Naive B cell (primary cell): ENCODE measurements around the gene NNT. TPM values are rescaled to one million over a fixed set of nuclear protein-coding genes. Genes with fewer than 3 reads are reported as not detected.
A peak's percentile ranks its signal among the peaks of the same experiment; 100 is the strongest.
"Not testable (repeated sequence)": the region's sequence is repeated elsewhere in the genome, so short reads cannot be mapped to it uniquely, and the experiment has no call there.

Source experiments
- ATAC-seq, 2 donors: fragments of 150-1000 bp; cut with Tn5 transposase; 2 replicates each; pipeline ENCODE4 v1.10.0; 2021; ENCODE audit warnings: low read depth in 2 of 2, mild to moderate bottlenecking in 2 of 2, moderate library complexity in 2 of 2
- DNase-seq: peaks from one replicate; pipeline ENCODE4 v3.0.0; 2022
- H3K27ac Mint-ChIP-seq, 6 donors: one replicate each; pipeline ENCODE4 v1.8.0; 2020 to 2022; ENCODE audit warnings: mild to moderate bottlenecking in 6 of 6, mixed read lengths in 6 of 6, moderate library complexity in 5 of 6, inconsistent platforms in 2 of 6
- H3K27me3 Mint-ChIP-seq, 3 donors: one replicate each; pipeline ENCODE4 v1.8.0; 2021 to 2022; ENCODE audit warnings: mixed read lengths in 3 of 3, mild to moderate bottlenecking in 1 of 3
- H3K36me3 Mint-ChIP-seq, 2 donors: one replicate each; pipeline ENCODE4 v1.8.0; 2020 to 2022; ENCODE audit warnings: mixed read lengths in 2 of 2, inconsistent platforms in 1 of 2, mild to moderate bottlenecking in 1 of 2
- H3K4me1 Mint-ChIP-seq, 3 donors: one replicate each; pipeline ENCODE4 v1.8.0; 2020 to 2022; ENCODE audit warnings: mixed read lengths in 3 of 3, inconsistent platforms in 1 of 3, mild to moderate bottlenecking in 1 of 3, moderate library complexity in 1 of 3
- H3K4me3 Mint-ChIP-seq, 8 donors: one replicate each; pipeline ENCODE4 v1.8.0; 2020 to 2022; ENCODE audit warnings: mild to moderate bottlenecking in 8 of 8, mixed read lengths in 8 of 8, moderate library complexity in 8 of 8, inconsistent platforms in 2 of 8
- H3K9me3 Mint-ChIP-seq, 7 donors: one replicate each; pipeline ENCODE4 v1.8.0; 2020 to 2022; ENCODE audit warnings: mixed read lengths in 7 of 7, mild to moderate bottlenecking in 5 of 7, inconsistent platforms in 2 of 7, moderate library complexity in 1 of 7
- polyA plus RNA-seq, 6 donors: library from polyadenylated mRNA; unstranded; fragments of 300-500 nt; fragmentation: Illumina TruSeq; gene quantifications; one replicate each; pipeline ENCODE4 v1.2.3, GENCODE V29; 2021; ENCODE audit warnings: low read depth in 6 of 6

Gene NNT
- polyA plus RNA-seq, 6 donors from 2014 or later = 41.8 to 60.7 (median 45.8) TPM

DNA sequence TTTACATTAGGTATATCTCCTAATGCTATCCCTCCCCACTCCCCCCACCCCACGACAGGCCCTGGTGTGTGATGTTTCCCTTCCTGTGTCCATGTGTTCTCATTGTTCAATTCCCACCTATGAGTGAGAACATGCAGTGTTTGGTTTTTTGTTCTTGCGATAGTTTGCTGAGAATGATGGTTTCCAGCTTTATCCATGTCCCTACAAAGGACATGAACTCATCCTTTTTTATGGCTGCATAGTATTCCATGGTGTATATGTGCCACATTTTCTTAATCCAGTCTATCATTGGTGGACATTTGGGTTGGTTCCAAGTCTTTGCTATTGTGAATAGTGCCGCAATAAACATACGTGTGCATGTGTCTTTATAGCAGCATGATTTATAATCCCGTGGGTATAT, 64.4 kb downstream of the NNT start:
- not testable (repeated sequence) for H3K9me3 Mint-ChIP-seq, DNase-seq, H3K27ac Mint-ChIP-seq, H3K4me3 Mint-ChIP-seq, H3K27me3 Mint-ChIP-seq, ATAC-seq
- Mint-ChIP-seq H3K36me3 (peaks cover 14 to 33% of the 10 kb centered on the region in 2 donors), H3K4me1 (peaks cover 9 to 14% (median 12%) of the 10 kb centered on the region in 3 donors)

DNA sequence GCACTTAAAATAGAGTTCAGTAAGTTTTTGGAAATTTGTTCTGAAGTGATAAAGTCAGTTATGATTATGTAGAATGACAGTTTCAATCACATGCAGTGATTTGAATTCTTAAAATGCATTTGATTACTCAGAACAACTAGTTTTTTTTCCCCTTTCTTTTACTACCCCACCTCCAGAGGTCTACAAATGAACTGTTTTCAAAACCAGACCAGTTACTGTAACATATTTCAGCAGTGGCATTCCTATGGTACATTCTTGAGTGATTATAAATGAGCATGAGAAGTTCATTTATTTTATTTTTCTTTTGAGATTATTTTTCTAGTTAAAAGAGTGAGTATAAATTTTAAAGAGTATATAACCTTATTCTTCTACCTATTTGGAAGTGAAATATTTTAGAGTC, 71.6 kb downstream of the NNT start:
- Mint-ChIP-seq H3K27ac (no peak overlapping the region), H3K36me3 (peaks cover 8 to 16% of the 10 kb centered on the region in 2 donors), H3K4me3 (no peak overlapping the region), H3K27me3 (no peaks in the 10 kb centered on the region), H3K9me3 (peaks cover 0 to 2% (median 0%) of the 10 kb centered on the region in 7 donors), H3K4me1 (peaks cover 5 to 17% (median 14%) of the 10 kb centered on the region in 3 donors)
- no peak for DNase-seq
- ATAC-seq = no peak

DNA sequence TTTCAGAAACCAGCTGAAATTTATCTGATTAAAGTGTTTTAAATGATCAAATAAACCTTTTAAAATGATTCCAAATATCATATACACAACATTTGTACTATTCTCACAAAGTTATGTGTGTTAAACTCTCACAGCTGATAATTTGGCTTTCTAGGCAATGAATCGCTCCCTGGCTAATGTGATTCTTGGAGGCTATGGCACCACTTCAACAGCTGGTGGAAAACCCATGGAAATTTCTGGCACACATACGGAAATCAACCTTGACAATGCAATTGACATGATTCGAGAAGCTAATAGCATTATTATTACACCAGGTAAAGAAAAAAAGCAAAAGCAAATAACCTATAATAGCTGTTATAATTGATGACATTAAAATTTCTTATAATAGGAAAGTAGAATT, 72.4 kb downstream of the NNT start:
- H3K27me3 Mint-ChIP-seq = no peaks in the 10 kb centered on the region
- DNase-seq (no peak), ATAC-seq (no peak)
- no peak overlapping the region for H3K4me3 Mint-ChIP-seq
- no peak overlapping the region for H3K27ac Mint-ChIP-seq
- peaks cover 0 to 2% (median 0%) of the 10 kb centered on the region in 7 donors for H3K9me3 Mint-ChIP-seq
- peaks cover 2 to 12% (median 11%) of the 10 kb centered on the region in 3 donors for H3K4me1 Mint-ChIP-seq
- H3K36me3 Mint-ChIP-seq = peaks cover 8 to 17% of the 10 kb centered on the region in 2 donors

DNA sequence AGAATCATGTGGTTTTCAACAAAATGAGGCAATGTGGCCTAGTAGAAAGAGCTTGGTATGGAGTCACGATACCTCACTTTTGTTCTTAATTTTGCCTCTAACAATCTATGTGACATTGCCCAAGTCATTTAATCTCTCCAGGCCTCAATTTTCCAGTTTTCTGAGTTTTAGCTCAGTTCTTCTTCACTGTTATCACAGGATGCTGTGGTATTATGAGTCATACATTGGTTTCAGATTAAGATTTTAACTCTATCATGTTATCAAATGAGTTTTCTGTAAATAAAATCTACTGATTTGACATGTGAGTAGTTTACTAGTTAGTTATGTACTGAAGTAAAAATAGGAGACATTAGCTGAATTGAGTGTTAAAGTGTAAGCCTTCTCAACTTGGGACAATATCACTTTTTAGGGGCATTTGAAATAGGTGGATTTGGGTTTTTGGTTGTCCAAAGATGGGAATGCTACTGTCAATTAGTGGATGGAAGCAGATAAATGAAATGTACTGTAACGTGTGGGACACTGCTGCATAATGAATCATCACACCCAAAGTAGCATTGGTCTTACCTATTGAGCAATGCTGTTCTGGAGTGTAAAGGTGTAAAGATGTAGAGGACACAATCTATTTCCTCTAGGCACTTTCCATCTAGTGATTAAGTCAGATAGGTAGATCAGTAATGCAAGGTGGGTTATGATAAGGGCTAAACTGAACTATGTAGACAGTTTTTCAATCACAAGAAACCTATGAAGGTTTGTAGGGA, 73.3 kb downstream of the NNT start:
- Mint-ChIP-seq H3K4me3 (no peak overlapping the region), H3K36me3 (peaks cover 8 to 18% of the 10 kb centered on the region in 2 donors), H3K27me3 (no peaks in the 10 kb centered on the region), H3K27ac (no peak overlapping the region), H3K9me3 (no peaks in the 10 kb centered on the region), H3K4me1 (peaks cover 0 to 4% (median 3%) of the 10 kb centered on the region in 3 donors)
- DNase-seq (no peak), ATAC-seq (no peak)

DNA sequence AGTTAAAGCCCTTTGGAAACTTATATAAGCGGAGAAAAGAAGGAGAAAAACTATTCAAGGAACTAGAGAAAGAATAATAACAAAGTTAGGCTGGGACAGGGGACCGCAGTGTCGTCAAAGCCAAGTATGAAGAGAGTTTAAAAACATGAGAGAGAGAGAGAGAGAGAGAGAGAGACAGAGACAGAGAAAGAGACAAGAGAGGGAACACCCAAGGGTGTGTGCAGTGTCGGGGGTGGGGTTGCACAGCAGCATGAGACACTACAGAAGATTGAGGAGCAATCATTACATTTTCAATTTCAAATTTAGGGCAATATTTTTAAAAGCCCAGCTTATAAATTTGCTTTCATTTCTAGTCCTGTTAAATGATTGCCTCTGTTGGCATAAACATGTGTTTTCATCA, 74.3 kb downstream of the NNT start:
- Mint-ChIP-seq H3K36me3 (peaks cover under 1 to 17% of the 10 kb centered on the region in 2 donors), H3K9me3 (no peaks in the 10 kb centered on the region)

DNA sequence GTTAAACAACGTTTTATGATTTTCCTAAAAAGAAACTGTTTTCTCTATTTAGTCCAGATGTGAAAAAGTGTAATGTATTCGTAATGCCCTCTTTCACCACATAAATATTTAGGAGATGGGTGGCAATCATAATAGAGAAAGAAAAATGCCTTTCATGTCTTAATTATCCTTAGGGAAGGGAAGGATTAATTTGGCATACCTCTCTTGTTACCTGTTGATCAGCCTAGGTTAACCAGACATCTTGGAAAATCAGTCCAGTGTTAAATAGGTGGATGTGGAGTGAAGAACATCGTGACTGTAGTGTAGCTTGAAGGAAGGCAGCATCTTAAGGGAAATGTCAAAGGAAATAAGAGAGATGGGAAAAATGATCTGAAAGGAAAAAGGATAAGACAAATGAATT, 76.2 kb downstream of the NNT start:
- Mint-ChIP-seq H3K27me3 (no peaks in the 10 kb centered on the region), H3K4me3 (no peak overlapping the region), H3K36me3 (peaks cover 0 to 23% of the 10 kb centered on the region in 2 donors), H3K27ac (peak overlapping the region in 1 of 6 donors; percentile 49), H3K4me1 (peaks cover 0 to 4% (median 0%) of the 10 kb centered on the region in 3 donors), H3K9me3 (no peaks in the 10 kb centered on the region)
- DNase-seq = no peak
- ATAC-seq = no peak

More for the DNA sequence above, 74.3 kb downstream of the NNT start:
- no peak overlapping the region for H3K4me3 Mint-ChIP-seq
- ATAC-seq (no peak), DNase-seq (no peak)
- no peaks in the 10 kb centered on the region for H3K27me3 Mint-ChIP-seq
- peaks cover 0 to 4% (median 0%) of the 10 kb centered on the region in 3 donors for H3K4me1 Mint-ChIP-seq
- no peak overlapping the region for H3K27ac Mint-ChIP-seq

DNA sequence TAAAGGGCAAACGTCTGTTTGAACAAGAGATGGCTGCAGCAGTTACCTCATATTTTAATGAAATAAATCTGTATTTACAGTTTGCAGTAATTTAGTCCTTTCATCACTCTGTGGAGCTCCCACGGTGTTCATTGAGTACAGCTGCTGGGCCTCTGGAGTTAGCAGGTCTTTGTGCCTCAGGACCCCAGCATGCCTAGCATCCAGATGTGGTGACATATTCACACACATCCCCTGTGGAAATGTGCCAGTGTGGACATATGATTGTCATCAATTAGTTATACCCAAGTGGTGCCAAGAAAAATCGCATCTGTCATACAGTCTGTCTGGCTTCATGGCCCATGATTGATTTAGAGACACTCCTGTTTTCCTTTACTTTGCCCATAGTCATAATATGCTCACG, 77.3 kb downstream of the NNT start:
- peaks cover 0 to 29% of the 10 kb centered on the region in 2 donors for H3K36me3 Mint-ChIP-seq
- DNase-seq = no peak
- no peaks in the 10 kb centered on the region for H3K9me3 Mint-ChIP-seq
- H3K4me3 Mint-ChIP-seq = no peak overlapping the region
- no peak overlapping the region for H3K27ac Mint-ChIP-seq
- H3K4me1 Mint-ChIP-seq = peaks cover 0 to 4% (median 0%) of the 10 kb centered on the region in 3 donors
- ATAC-seq = no peak
- H3K27me3 Mint-ChIP-seq = no peaks in the 10 kb centered on the region

DNA sequence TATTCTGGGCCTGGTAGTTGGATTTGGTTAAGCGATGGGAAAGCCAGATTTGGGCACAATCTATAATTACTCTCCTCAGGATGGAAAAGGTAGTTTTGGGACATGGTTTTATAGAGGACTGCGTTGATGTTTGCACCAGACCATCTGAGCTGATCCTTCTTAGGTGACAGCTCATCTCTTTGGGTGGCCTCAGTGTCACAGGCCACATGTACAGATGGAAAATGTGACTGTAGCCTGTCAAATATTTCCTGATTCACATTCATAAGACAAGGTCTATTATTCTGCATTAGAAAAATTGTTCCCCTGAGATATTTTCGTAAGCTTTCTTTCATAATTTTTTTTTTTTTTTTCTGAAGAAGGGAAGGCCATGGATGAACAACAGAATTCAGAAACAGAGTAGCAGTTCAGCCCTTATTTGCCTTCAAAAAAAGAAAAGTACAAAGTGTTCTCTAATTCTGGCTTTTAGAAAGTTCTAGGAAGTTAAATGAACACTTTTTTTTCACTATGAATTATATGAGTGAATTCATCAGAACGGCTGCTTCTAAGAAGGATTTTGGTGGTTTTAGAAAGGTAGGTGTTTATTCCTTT, 81.0 kb downstream of the NNT start:
- H3K4me1 Mint-ChIP-seq = peaks cover 0 to 4% (median 4%) of the 10 kb centered on the region in 3 donors
- H3K9me3 Mint-ChIP-seq = peaks cover 0 to 2% (median 0%) of the 10 kb centered on the region in 7 donors
- no peaks in the 10 kb centered on the region for H3K27me3 Mint-ChIP-seq
- H3K36me3 Mint-ChIP-seq = peaks cover 8 to 55% of the 10 kb centered on the region in 2 donors
- DNase-seq (no peak), ATAC-seq (no peak)
- H3K4me3 Mint-ChIP-seq = no peak overlapping the region
- H3K27ac Mint-ChIP-seq = peak overlapping the region in 1 of 6 donors; percentile 45

DNA sequence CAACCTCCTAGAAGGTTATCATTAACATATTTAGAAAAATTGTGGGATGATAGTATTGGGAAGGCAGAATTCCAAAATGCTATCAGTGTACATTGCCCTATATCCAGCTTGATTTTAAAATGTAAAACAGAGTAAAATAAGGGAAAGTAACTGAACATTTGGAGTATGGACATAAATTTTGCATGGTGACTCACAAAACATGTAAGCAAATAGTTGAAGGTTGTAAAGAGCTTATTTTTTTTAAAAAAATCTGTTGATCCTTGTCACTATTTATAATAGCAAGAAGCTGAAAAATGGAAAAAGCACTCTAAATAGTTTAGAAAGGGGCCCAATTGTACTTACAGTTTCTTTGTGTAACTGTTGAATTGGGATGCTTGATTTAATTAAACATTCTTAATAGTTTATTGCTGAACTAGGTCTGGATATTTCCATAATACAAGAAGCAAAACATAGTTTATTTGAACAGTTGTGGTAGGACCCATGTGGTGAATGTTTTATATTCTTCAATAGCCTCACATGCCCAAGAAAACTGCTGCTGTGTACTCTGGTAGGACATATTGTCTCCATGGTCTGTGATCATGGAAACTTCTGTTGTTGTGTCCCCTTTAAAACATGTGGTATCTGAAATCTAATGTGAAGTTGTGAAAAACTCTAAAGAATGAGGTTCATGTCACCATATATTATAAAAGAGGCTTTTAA, 82.4 kb downstream of the NNT start:
- Mint-ChIP-seq H3K9me3 (peaks cover 0 to 4% (median 0%) of the 10 kb centered on the region in 7 donors), H3K4me1 (peaks cover 0 to 4% (median 0%) of the 10 kb centered on the region in 3 donors), H3K27me3 (no peaks in the 10 kb centered on the region), H3K4me3 (no peak overlapping the region), H3K27ac (peak overlapping the region in 1 of 6 donors; percentile 5), H3K36me3 (peaks cover 22 to 60% of the 10 kb centered on the region in 2 donors)
- ATAC-seq (no peak), DNase-seq (no peak)

DNA sequence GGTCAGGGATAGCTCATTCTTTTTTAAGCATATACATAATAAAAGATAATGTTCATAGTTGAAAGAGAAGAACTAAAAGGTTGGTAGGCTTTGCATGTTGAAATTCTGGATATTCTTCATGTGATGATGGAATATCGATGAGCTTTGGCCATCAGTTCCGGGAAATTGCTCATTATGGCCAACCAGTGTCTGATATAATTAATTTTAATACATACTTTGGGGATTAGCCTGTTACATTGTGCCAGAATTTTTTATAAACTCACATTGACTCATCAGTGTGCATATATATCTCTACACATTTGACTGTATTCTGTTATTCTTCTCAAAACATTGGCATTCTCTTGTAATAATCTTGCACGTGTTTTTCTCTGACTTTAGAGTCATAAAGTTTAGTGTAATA, 84.3 kb downstream of the NNT start:
- Mint-ChIP-seq H3K36me3 (peaks cover 30 to 51% of the 10 kb centered on the region in 2 donors), H3K9me3 (peaks cover 0 to 6% (median 0%) of the 10 kb centered on the region in 7 donors), H3K4me1 (peaks cover 0 to 4% (median 0%) of the 10 kb centered on the region in 3 donors), H3K27ac (no peak overlapping the region), H3K4me3 (no peak overlapping the region), H3K27me3 (no peaks in the 10 kb centered on the region)
- ATAC-seq (no peak), DNase-seq (no peak)

DNA sequence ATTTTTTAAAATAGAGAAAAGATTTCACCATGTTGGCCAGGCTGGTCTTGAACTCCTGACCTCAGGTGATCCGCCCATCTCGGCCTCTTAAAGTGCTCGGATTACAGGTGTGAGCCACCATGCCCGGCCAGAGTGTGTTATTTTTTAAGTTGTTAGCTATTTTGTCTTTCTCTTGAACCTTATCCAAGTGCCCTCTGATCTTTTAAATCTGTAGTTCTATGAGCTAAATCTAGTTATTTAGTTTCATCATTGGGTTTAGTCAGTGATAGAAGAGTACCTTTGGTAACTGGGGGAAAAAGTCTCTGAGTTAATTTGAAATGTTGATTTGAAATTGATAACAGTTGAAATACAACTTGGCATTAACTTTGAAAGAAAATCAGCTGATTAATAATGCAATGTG, 88.3 kb downstream of the NNT start:
- Mint-ChIP-seq H3K9me3 (peaks cover 7 to 25% (median 20%) of the 10 kb centered on the region in 7 donors), H3K4me3 (peak overlapping the region in 1 of 8 donors; percentile 35), H3K4me1 (peaks cover 4 to 5% (median 4%) of the 10 kb centered on the region in 3 donors), H3K27ac (peak overlapping the region in 1 of 6 donors; percentile 29), H3K36me3 (peaks cover 64 to 65% of the 10 kb centered on the region in 2 donors), H3K27me3 (no peaks in the 10 kb centered on the region)
- ATAC-seq (no peak), DNase-seq (no peak)

DNA sequence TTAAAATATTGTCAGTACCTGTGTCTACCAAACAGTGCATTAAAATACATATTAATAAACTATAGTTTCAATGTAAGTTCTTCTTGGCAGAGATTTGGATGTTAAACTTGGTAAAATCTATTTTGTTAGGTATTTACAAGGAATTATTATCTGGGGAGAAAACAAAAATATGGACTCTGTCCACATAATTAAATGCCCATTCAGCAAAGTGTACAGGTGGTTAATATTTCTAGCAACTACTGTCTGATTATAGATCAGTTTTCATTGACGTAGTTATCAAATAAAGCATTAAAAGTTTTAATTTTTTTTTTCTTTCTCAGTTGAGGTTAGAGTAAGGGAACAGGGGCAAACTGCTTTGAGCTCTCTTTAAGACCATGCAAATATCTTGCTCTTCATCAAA, 88.9 kb downstream of the NNT start:
- peaks cover 63 to 66% of the 10 kb centered on the region in 2 donors for H3K36me3 Mint-ChIP-seq

DNA sequence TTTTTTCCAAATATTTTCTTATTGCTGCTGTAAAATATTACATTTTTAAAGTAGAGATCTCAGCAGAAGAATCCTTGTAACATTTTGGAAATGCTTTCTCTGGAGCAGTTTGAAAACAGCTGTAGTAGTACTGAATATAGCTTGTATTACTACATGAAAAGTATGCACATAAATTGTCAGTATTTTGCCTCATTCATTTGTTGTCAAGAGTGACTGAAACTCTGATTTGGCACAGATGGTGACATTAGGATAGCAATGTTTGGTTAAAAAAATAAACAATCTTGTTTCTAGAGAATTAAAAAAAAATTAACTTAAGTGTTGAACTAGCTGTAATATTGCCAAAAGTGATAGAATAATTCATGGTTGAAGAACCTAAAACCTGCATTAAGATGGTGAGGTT, 90.4 kb downstream of the NNT start:
- no peaks in the 10 kb centered on the region for H3K27me3 Mint-ChIP-seq
- H3K9me3 Mint-ChIP-seq = peaks cover 7 to 32% (median 29%) of the 10 kb centered on the region in 7 donors
- H3K27ac Mint-ChIP-seq = no peak overlapping the region
- ATAC-seq (no peak), DNase-seq (no peak)
- H3K4me1 Mint-ChIP-seq = peaks cover 0 to 12% (median 7%) of the 10 kb centered on the region in 3 donors
- H3K4me3 Mint-ChIP-seq = no peak overlapping the region
- H3K36me3 Mint-ChIP-seq = peaks cover 62 to 67% of the 10 kb centered on the region in 2 donors

More for the DNA sequence above, 88.9 kb downstream of the NNT start:
- Mint-ChIP-seq H3K27me3 (no peaks in the 10 kb centered on the region), H3K27ac (no peak overlapping the region), H3K9me3 (peaks cover 7 to 25% (median 23%) of the 10 kb centered on the region in 7 donors), H3K4me3 (no peak overlapping the region), H3K4me1 (peaks cover 4 to 5% (median 4%) of the 10 kb centered on the region in 3 donors)
- DNase-seq (no peak), ATAC-seq (no peak)
